ENCODE measurements around the gene ANKMY1.

ANKMY1 gene

GRCh38 chr2:240441326-240441992 lies 116.3 kb downstream of the ANKMY1 start:
- DNase-seq = no peak

GRCh38 chr2:240440704-240441320 lies 117.0 kb downstream of the ANKMY1 start:
- DNase-seq = no peak

- DNase-seq = no peak
These were observed 117.5 kb downstream of the ANKMY1 start for GRCh38 chr2:240440251-240440650.

DNA sequence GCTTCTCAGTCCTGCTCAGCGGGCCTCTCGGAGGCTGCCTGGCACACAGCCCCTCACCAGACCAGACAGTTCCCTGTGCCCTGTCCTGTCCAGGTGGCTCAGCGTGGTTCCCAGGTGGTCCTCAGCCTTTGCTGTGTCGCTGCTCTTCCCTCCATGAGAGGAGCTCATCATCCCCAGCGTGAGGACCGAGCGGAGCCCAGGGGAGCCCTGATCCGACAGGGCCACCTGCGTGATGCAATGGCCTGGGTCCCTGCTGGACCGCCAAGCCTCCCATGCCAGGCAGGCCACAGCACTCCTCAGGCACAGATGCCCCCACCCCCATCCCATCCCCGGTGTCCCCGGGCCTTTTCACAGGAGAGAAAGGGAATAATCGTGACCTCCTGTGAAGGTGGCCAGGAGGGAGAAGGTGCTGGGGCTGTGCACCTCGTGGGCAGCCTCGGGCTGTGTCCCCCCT lies 118.1 kb downstream of the ANKMY1 start:
- DNase-seq = no peak

- no peak for DNase-seq
These were observed 118.7 kb downstream of the ANKMY1 start for GRCh38 chr2:240438810-240439697.

DNA sequence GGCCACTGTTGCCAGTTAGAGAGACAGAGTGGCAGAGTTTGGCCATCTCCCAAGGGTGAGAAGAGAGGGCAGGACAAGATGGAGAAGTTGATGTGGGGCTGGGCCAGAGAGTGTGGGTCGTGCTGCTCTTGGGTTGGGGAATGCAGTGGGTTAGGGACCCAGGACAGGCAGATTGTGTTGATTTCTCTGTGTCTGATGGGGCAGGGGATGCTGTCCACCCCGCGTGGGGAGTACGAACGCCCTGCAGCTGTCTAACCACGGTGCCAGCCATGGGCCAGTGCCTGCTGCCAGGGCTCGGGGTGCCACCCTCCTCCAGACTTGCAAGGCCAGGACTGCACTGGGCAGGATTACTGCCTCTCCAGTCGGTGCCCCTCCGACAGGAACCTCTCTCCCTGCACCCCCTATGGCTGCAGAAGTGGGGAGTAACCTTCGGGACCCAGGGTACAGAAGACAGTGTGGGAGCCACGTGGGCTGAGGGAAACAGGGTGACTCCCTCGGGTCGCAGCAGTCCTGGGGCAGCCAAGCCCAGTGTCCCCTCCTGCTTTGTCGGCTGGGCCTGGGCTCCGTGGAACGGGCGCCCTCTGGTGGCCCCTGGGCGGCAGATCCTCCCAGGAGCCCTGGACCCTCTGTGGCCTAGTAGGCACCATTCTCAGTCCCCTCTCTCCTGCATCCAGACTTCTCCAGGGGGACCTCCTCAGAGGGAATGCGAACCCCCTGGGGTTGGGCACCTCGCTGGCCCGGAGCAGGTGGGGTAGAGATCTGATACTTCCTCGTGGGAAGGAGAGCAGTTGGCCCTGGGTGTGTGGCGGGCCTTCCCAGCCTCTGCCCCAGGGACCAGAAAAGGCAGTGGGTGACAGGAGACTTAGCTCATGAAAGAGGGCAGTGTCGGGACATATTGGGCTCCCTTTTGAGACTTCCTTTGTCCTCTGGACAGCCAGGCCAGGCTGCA lies 119.7 kb downstream of the ANKMY1 start:
- DNase-seq = peak; percentile 52

DNA sequence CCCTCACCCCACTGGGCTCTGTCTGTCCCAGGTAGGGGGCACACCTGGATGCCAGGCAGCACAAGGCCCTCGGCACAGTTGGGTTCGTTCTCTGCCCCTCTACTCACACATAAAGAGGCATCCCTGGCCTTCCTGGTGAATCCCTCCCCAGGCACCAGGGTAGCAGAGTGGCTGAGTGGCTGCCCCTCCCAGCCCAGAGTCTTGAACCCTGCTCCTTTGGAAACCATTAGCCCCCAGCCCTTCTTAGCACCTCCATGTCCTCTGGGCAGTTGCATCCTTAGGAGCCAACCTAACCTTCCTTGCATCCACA lies 120.3 kb downstream of the ANKMY1 start:
- no peak for DNase-seq

DNA sequence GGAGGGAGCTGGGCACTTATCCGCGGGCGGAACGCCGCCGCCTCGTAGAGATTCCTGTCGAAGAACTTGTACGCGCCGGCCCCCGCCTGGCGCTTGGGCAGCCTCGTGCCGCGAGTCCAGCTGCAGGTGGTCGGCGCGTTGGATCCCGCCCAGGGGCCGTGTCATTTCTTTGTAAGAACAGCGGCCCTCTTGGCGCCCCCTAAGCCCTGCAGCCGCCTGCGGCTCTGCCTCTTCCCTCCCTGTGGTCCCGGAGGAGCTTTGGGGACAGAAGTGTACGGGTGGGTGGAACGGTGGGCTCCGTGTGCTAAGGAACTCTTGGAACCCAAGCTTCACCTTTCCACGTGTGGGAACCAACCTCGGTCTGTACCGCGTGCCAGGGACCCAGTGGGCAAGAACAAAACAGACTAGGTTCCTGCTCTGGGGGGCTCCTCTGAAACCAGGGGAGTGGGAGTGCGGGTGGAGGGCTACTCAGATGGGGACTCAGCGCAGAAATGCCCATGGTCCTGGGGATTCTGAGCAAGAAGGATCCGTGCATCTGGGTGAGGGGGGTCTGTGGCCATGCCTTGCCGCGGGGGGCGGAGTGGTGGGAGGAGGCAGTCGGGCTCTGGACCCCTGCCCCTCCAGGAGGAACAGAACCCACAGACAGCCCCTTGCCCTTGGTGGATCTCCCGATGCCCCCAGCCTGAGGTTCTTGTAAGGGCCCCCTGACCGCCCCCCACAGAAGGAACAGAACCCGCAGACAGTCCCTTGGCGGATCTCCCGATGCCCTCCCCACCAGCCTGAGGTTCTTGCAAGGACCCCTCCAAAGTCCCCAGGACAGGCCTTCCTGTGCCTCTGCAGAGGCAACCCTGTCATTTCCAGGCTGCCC lies 120.9 kb downstream of the ANKMY1 start:
- DNase-seq = no peak

GRCh38 chr2:240435948-240436682 lies 121.7 kb downstream of the ANKMY1 start:
- peak; percentile 8 for DNase-seq

GRCh38 chr2:240435457-240435947 lies 122.3 kb downstream of the ANKMY1 start, which contains the start of gene GPC1:
TSS of gene GPC1 (plus strand) at chr2:240435663. CDS start at chr2:240435919, 256 bp downstream.
- peak; percentile 45 for DNase-seq

GRCh38 chr2:240434728-240435456 lies 122.9 kb downstream of the ANKMY1 start:
- peak; percentile 59 for DNase-seq

DNA sequence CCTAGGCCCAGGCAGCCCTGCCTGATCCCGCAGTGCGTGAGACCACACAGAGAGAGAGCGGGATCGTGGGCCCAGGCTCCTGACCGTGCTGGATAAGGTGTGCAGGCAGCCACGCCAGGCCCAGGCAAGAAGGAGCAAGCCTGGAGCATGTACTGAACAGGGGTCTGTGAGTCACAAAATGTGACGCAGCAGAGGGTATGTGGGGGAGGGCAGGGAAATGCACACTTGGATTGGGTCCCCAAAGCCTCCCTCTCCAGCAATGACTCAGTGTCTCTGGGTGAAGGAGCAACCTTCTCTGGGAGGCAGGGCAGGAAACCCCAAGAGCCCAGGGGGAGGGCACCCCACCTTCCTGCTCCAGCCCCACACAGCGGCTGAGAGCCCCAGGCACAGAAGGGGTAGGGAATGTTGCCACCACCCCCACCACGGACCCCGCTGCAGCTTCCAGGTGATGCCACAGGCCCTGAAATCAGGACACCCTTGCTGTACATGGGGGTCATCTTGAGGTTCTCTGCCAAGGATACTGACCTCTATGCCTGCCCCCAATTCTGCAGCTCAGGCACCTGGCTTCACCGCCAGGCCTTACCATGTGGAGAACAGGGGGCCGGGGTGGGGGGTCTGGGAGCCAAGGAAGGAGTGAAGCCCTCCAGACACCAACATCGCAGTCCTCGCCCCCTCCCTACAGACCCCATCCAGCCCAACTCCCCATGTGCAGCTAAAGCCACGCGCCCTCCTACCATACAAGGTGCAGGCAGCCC lies 123.6 kb downstream of the ANKMY1 start:
- peak; percentile 5 for DNase-seq

- no peak for DNase-seq
These were observed 124.7 kb downstream of the ANKMY1 start for GRCh38 chr2:240432820-240433801.

DNA sequence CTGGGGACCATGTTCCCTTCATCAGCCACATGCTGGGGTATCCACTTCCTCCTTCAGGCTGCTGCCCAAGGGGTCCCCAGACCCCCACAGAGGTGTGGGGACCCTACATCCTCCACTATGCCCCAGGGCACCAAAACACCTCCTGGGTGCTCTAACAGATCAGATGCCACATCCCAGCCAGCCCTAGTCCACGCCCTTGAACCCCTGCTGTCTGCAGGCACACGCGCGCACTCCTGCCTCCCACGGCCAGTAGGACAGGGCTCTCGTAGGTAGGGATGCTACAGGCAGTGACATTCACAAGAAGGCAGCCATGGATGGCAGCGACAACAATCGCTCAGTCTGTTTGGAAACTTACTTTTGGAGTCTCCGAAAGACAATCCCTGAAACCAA lies 125.4 kb downstream of the ANKMY1 start:
- no peak for DNase-seq

DNA sequence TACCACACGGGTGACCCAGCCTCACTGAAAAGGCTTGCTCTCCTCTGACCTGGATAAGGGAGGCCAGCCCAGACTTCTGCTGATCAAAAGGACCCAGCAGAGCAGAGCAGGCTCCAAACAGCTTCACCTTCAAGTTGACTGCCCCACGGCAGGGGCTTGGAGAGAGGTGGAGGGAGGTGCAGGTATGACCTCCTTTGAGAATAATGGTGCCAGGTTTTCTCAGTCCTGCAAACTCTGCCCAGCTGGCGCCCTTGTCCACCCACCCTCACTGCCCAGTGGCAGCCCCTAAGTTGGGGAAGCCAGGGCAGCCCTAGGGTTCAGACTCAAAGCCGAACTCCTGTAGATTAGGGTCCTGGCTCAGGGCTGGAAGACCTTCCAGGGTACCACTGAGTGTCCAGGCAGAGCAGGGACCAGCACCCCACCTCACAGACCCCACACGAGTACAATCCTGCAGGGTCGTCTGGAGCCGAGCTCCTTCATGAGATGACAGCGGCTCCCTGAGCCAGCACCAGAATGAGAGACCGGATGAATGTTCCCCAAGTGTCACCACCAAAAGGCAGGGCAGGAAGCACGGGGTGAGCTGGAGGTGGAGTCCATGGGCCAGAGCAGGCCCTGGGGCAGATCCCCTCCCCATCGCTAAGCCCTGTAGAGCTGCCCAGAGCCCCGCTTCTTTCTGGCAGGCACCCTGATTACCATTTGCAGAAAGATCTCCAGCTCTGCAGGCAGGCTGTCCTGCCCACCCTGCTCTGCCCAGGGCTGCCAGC lies 125.9 kb downstream of the ANKMY1 start:
- DNase-seq = no peak

- no peak for DNase-seq
These were observed 126.5 kb downstream of the ANKMY1 start for GRCh38 chr2:240431271-240431660.

DNA sequence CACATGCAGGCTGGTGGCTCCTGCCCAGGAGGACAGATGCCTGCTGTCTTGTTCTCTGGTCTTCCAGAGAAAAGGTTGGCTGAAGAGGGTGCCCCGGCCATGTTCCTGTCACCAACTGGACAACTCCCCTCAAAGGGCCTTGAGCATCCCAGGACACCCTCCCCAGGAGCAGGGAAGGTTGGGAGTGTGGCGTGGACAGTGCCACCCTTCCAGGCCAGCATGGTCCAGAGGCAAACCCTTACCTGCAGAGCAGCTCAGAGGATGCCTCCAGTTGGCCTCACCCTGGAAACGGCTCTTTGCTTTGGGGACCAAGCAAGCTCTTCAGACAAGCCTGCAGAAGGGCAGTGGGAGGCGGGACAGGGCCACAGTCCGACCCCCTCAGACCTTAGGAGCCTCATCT lies 127.2 kb downstream of the ANKMY1 start:
- DNase-seq = no peak

Measured in inflammatory macrophage treated with lipopolysaccharide for 4 hours (primary cell).